ENCODE data around the gene LRMDA.

The LRMDA gene

DNA sequence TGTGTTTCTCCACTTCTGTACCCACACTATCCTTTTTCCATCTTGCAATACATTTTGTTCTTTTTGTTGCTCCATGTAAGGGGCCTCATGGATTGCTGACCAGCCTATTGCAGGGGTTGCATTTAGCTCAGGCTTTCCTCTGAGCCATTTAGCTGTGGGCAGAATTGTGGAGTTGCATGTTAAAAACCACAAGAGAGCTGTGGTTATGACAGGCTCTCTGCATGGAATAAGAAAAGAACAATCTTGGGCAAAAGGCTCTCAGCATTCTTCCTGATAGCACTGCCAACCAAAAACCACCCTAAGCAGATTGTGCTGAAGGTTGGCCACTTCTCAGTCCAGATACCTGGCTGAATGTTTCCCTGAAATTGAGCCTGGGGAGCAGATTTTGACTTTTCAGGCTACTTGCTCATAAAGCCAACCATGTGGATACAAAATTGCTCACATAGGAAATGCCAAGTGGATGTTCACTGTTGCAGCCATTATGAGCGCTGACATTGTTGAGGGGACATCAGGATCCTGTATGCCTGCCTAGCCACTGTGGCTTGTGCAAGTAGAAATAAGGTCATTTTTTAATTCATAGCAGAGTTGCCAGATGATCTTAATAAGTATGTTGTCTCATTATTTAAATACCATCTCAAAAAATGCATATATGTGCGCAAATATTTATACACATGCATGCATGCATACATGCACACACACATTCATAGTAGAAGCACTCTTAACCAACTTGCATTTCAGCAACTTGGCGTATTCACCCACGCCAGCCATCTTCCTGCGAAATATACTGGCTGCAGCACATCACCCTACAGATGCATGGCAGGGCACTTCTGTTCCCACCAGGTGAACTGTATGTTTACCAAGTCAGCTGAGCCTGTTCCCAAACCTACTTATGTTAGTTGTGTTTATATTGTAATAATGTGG lies 695.4 kb downstream of the LRMDA start:
- no peaks in the 10 kb centered on the region for H3K36me3 ChIP-seq (replicated peaks; ENCODE audit: low read depth, low read length)
- TF ChIP-seq EZH2phosphoT487 (IDR thresholded peaks at IDR 0.05; ENCODE audit: low read depth) (no peak), CTCF (IDR thresholded peaks at IDR 0.05; ENCODE audit: low read depth, low read length) (no peak)
- H3K79me2 ChIP-seq (ENCODE audit: low read length) = no peaks in the 10 kb centered on the region
- H3K9me3 ChIP-seq (ENCODE audit: insufficient read depth, low read length) = no peaks in the 10 kb centered on the region
- H3K4me1 ChIP-seq (ENCODE audit: low read length) = no peaks in the 10 kb centered on the region
- no peak overlapping the region for H2AFZ ChIP-seq (ENCODE audit: low read depth, low read length)
- H3K4me2 ChIP-seq (ENCODE audit: low read length) = no peak overlapping the region
- H4K20me1 ChIP-seq (ENCODE audit: insufficient read depth, low read length) = no peaks in the 10 kb centered on the region
- H3K9ac ChIP-seq (ENCODE audit: low read length) = no peak overlapping the region
- H3K27ac ChIP-seq (ENCODE audit: low read length) = no peak overlapping the region
- H3K4me3 ChIP-seq (ENCODE audit: low read length) = no peak overlapping the region
- H3K27me3 ChIP-seq (ENCODE audit: low read depth, low read length) = no peaks in the 10 kb centered on the region

- H3K9me3 ChIP-seq (ENCODE audit: insufficient read depth, low read length) = no peaks in the 10 kb centered on the region
- TF ChIP-seq EZH2phosphoT487 (IDR thresholded peaks at IDR 0.05; ENCODE audit: low read depth) = no peak
- TF ChIP-seq CTCF (IDR thresholded peaks at IDR 0.05; ENCODE audit: low read depth, low read length) = no peak
- no peak overlapping the region for H2AFZ ChIP-seq (ENCODE audit: low read depth, low read length)
- H3K27me3 ChIP-seq (ENCODE audit: low read depth, low read length) = no peaks in the 10 kb centered on the region
- H4K20me1 ChIP-seq (ENCODE audit: insufficient read depth, low read length) = no peaks in the 10 kb centered on the region
- no peak overlapping the region for H3K4me3 ChIP-seq (ENCODE audit: low read length)
- H3K27ac ChIP-seq (ENCODE audit: low read length) = no peak overlapping the region
- H3K36me3 ChIP-seq (replicated peaks; ENCODE audit: low read depth, low read length) = no peaks in the 10 kb centered on the region
- no peak overlapping the region for H3K9ac ChIP-seq (ENCODE audit: low read length)
- H3K79me2 ChIP-seq (ENCODE audit: low read length) = no peaks in the 10 kb centered on the region
- H3K4me1 ChIP-seq (ENCODE audit: low read length) = no peaks in the 10 kb centered on the region
- H3K4me2 ChIP-seq (ENCODE audit: low read length) = no peak overlapping the region
Observed at GRCh38 chr10:76127984-76128589, 696.7 kb downstream of the LRMDA start.

GRCh38 chr10:76129213-76129612 lies 697.8 kb downstream of the LRMDA start:
- no peaks in the 10 kb centered on the region for H3K36me3 ChIP-seq (replicated peaks; ENCODE audit: low read depth, low read length)
- TF ChIP-seq CTCF (IDR thresholded peaks at IDR 0.05; ENCODE audit: low read depth, low read length) (no peak), EZH2phosphoT487 (IDR thresholded peaks at IDR 0.05; ENCODE audit: low read depth) (no peak)
- no peak overlapping the region for H3K4me2 ChIP-seq (ENCODE audit: low read length)
- no peak overlapping the region for H2AFZ ChIP-seq (ENCODE audit: low read depth, low read length)
- no peaks in the 10 kb centered on the region for H3K27me3 ChIP-seq (ENCODE audit: low read depth, low read length)
- no peak overlapping the region for H3K4me3 ChIP-seq (ENCODE audit: low read length)
- H3K9ac ChIP-seq (ENCODE audit: low read length) = no peak overlapping the region
- no peaks in the 10 kb centered on the region for H3K79me2 ChIP-seq (ENCODE audit: low read length)
- H4K20me1 ChIP-seq (ENCODE audit: insufficient read depth, low read length) = no peaks in the 10 kb centered on the region
- H3K27ac ChIP-seq (ENCODE audit: low read length) = no peak overlapping the region
- no peaks in the 10 kb centered on the region for H3K4me1 ChIP-seq (ENCODE audit: low read length)
- no peaks in the 10 kb centered on the region for H3K9me3 ChIP-seq (ENCODE audit: insufficient read depth, low read length)

DNA sequence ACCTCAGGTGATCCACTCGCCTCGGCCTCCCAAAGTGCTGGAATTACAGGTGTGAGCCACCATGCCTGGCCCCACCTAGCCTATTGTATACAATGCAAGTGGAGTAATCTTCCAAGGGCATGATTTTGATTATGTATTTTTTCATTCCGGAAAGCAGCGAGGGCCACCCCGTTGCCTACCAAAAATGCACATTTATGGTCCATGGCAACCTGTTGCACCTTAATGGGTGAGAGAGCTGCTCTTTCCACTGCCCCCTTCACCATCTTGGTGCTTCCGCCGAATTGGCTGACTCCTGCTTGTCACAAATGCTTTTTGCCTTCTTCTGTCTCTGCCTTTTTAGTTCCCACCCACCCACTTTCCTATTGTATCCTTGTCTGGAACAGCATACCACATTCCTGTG lies 699.5 kb downstream of the LRMDA start:
- H2AFZ ChIP-seq (ENCODE audit: low read depth, low read length) = no peak overlapping the region
- TF ChIP-seq CTCF (IDR thresholded peaks at IDR 0.05; ENCODE audit: low read depth, low read length) (no peak), EZH2phosphoT487 (IDR thresholded peaks at IDR 0.05; ENCODE audit: low read depth) (no peak)
- no peaks in the 10 kb centered on the region for H3K4me1 ChIP-seq (ENCODE audit: low read length)
- H3K27me3 ChIP-seq (ENCODE audit: low read depth, low read length) = no peaks in the 10 kb centered on the region
- no peak overlapping the region for H3K27ac ChIP-seq (ENCODE audit: low read length)
- H3K79me2 ChIP-seq (ENCODE audit: low read length) = no peaks in the 10 kb centered on the region
- H3K9me3 ChIP-seq (ENCODE audit: insufficient read depth, low read length) = no peaks in the 10 kb centered on the region
- no peak overlapping the region for H3K4me2 ChIP-seq (ENCODE audit: low read length)
- no peak overlapping the region for H3K4me3 ChIP-seq (ENCODE audit: low read length)
- H4K20me1 ChIP-seq (ENCODE audit: insufficient read depth, low read length) = no peaks in the 10 kb centered on the region
- H3K9ac ChIP-seq (ENCODE audit: low read length) = no peak overlapping the region
- H3K36me3 ChIP-seq (replicated peaks; ENCODE audit: low read depth, low read length) = no peaks in the 10 kb centered on the region

All from OCI-LY3 (cell line).